Measurements from ENCODE around the gene TLCD3B.

Gene TLCD3B

DNA sequence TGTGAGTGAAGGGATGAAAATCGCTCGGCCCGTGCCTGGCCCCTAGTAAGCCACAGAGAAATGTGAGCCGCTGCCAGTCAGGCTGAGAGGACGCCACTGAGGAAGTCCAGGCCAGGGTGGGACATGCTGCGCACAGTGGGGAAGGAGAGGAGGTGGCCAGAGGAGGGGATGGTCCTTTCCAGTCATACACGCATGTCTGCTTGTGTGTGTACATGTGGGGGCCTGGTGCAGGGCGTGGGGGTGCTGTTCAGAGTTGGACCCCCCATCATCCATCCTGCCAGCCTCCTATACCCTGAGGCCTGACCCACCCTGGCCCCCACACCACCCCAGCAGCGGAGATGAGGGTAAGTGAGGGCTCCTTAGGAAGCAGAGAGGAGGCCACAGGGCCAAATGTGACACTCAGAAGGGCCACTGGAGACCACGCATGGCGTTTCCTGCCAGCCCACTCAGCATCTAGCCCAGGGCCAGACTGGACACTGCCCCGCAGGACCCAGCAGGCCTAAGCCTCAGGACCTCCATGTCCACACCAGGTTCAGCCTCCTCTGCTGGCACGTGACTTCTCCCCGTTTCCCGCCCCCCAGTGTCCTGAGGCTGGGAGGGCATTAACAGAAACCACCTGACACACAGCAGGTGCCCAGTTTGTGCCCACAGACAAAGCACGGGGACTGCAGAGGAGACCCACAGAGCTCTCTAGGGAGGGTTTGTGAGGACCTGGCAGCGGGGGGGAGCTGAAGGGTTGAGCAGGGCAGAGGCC is 27.2 kb downstream of the TLCD3B start:
- DNase-seq: no peak

DNA sequence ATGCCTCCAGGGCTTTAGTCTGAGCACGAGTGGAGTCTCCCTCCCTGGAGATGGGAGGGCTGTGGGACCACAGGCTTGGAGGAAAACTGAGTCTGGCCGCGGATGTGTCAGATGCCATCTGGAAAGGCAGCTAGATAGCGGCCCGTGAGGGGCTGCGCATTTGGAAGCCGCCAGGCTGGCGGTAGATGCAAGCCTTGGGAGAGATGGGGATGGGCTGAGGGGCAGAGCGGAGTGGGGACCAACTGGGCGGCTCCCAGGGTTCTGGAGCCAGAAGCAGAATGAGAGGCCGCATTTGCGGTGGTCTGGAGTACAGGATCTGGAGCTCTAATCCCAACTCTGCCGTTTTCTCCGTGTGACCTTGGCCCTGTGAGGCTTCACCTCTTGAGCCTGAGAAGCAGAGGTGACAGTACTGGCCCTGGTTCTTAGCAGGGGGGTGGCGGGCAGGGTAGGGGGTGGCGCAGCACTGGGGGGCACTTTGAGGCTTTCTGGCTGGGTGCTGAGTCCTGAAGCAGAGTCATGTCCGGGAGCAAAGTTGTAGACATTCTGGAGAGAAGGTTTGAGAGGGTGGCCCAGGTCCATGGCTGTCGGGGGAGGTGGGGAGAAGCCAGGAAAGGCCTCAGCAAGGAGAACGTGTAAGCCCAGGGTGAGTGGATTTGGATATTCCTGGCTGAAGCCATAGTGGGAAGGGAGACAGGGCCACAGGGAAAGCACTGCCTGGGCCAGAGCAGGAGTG is 28.3 kb downstream of the TLCD3B start:
- no peak for DNase-seq

DNA sequence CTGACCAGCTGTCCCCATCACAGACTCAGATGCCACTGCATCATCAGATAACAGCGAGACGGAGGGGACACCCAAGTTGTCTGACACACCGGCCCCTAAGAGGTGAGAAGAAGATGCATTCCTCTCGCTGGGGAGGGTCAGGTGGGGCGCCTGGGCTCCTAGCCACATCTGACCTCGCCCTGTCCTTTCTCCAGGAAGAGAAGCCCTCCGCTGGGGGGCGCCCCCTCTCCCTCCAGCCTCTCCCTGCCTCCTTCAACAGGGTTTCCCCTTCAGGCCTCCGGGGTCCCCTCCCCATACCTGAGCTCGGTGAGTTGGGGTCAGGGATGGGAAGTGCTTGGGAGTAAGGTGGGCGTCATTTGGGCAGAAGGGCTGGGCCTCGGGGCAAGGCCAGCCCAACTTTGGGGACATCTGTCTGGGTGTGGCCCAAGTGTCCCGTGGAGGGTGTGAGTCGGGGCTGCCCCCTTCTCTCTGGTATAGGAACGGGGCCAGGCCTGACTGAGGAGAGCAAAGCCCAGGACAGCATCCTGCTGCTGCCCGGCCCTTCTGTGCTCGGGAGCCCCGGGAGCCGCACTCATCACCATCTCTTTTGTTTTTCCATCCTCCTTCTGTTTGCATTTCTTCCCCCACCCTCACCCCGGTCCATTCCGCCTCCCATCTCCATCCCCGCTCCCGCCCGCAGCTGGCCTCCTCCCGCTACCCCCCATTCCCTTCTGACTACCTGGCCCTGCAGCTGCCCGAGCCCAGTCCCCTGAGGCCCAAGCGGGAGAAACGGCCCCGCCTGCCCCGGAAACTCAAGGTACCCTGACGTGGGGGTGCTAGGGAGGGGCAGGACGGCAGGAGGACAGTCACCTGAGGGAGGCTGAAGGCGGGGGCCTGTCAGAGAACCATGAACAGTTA is 30.1 kb downstream of the TLCD3B start:
- DNase-seq: no peak

GRCh38 chr16:29999605-30000004 is 31.5 kb downstream of the TLCD3B start:
- DNase-seq: no peak

GRCh38 chr16:29996766-29997250 is 34.3 kb downstream of the TLCD3B start:
- DNase-seq: no peak

GRCh38 chr16:29995911-29996765 is 34.9 kb downstream of the TLCD3B start, which contains the start of gene INO80E:
INO80E (plus strand) TSS chr16:29996241; CDS start chr16:29996311, 70 bp downstream.
- DNase-seq: peak; percentile 92

GRCh38 chr16:29995324-29995910 is 35.7 kb downstream of the TLCD3B start, which contains the start of gene HIRIP3:
HIRIP3 (minus strand) TSS chr16:29995617; CDS start chr16:29995605, 12 bp downstream.
- DNase-seq: peak; percentile 88

- no peak for DNase-seq
These were observed 36.3 kb downstream of the TLCD3B start for GRCh38 chr16:29994600-29995323.

DNA sequence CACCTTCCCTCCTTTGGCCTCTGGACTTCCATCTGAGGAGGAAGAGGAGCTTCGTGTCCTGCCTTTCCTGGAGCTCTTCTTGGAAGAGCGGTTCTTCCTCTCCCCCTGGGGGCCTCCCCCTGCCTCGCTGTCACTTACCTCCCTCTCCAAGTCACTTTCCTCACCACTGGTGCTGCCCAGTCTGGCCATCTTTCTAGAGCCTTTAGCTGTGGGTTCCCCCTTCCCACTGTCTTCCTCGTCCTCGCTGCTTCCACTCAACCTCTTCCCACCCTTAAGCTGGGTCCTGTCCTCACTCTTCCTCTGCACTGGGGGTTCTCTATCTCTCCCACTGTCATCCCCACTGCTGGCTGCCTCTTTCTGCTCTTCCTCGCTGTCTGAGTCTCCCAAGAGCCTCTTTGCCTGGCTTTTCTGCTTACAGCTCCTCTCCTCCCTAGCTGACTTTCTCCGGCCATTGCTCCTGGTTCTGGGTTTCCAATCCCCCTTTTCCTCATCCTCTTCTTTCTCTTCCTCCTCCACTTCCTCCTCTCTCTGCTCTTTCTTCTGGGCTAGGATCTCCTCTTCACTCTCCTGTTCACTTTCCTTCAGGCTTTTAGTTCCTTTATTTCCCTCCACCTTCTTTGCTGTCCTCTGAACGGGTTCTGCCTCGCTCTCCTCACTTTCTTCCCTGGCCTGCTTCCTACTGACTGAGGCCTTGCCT is 37.0 kb downstream of the TLCD3B start:
- DNase-seq: no peak

GRCh38 chr16:29993191-29993902 is 37.7 kb downstream of the TLCD3B start:
- no peak for DNase-seq

- DNase-seq: no peak
These were observed 38.6 kb downstream of the TLCD3B start for GRCh38 chr16:29992344-29992967.

DNA sequence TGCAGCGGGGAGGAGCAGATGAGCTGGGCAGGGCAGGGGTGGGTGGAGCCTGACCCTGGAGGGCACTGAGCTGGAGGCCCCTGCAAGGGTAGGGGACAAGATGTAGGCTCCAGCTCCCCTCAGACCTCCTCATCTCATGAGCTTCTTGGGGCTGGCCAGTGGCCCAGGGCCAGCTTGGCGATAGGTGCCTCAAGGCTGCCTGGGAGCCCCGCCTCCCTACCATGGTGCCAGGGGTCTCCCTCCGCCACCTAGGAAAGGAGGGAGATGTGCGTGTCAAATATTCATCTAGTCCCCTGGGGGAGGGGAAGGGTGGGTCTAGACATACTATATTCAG is 39.5 kb downstream of the TLCD3B start:
- no peak for DNase-seq

GRCh38 chr16:29990883-29991570 is 40.0 kb downstream of the TLCD3B start:
- no peak for DNase-seq

GRCh38 chr16:29990034-29990433 is 41.0 kb downstream of the TLCD3B start:
- DNase-seq: no peak

- DNase-seq: no peak
These were observed 41.8 kb downstream of the TLCD3B start for GRCh38 chr16:29989111-29989858.

GRCh38 chr16:29988346-29989075 is 42.6 kb downstream of the TLCD3B start:
- no peak for DNase-seq
